Mesodermal cell (in vitro differentiated cells): ENCODE data around the gene HOXB8.

Experiments used
- H3K27ac ChIP-seq: 2 replicates; pipeline ENCODE4 v1.7.0; 2013; ENCODE audit warnings: mild to moderate bottlenecking, low read depth, low read length, moderate library complexity; ENCODE audit not compliant: severe bottlenecking
- H3K36me3 ChIP-seq: 2 replicates; pipeline ENCODE4 v1.7.1; 2013; ENCODE audit warnings: mild to moderate bottlenecking, low read length, moderate library complexity; ENCODE audit not compliant: control insufficient read depth, insufficient read depth
- H3K4me1 ChIP-seq: one replicate; pipeline ENCODE4 v1.7.1; 2013; ENCODE audit warnings: mild to moderate bottlenecking, low read length; ENCODE audit not compliant: insufficient read depth, control insufficient read depth, poor library complexity, severe bottlenecking
- H3K4me3 ChIP-seq: 2 replicates; pipeline ENCODE4 v1.7.0; 2013; ENCODE audit warnings: low read length, control low read depth, mild to moderate bottlenecking; ENCODE audit not compliant: insufficient read depth, poor library complexity, severe bottlenecking; ENCODE audit errors: extremely low read depth
- H3K9me3 ChIP-seq: 2 replicates; pipeline ENCODE4 v1.7.1; 2013; ENCODE audit warnings: mild to moderate bottlenecking, low read length, moderate library complexity; ENCODE audit not compliant: control insufficient read depth
- WGBS, 2 experiments: methylation state at CpG; one replicate each; pipeline ENCODE4 v1.1.5; 2013; ENCODE audit warnings: missing lambda C conversion rate in 2 of 2; ENCODE audit not compliant: insufficient coverage in 2 of 2; 5-methylcytosine and 5-hydroxymethylcytosine counted together

The HOXB8 gene

GRCh38 chr17:48584223-48584741 lies 30.8 kb downstream of the HOXB8 start:
- 0 to 8% methylated on average over 1 to 2 of the region's 2 CpGs for WGBS, 2 experiments
- Histone ChIP-seq H3K4me1 (peaks cover 27% of the 10 kb centered on the region), H3K36me3 (no peaks in the 10 kb centered on the region), H3K27ac (no peak overlapping the region), H3K9me3 (no peaks in the 10 kb centered on the region), H3K4me3 (no peak overlapping the region)

DNA sequence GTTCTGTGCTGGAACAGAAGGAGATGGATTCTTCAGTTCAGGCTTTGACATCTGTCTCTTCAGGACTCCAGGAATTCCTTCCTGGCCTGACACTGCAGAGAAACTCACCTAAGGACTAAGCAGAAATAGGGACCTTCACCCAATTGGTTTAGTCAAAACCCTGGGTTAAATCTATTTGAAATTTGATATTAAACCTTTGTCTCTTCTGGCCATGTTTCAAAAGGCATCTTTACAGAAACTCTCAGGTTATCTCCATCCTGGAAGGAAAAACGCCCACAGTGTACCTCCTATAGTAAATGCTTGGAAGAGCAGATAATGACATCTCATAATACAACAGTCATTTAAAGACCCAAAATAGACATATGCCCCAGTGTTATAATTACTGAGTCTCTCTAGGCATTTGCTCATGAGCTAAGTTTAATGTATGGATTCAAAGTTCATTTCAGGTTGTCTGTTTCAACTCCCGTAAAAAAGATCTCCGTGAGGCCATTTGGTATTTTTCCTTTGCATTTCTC lies 31.3 kb downstream of the HOXB8 start:
- Histone ChIP-seq H3K4me1 (peaks cover 30% of the 10 kb centered on the region), H3K9me3 (no peaks in the 10 kb centered on the region), H3K36me3 (no peaks in the 10 kb centered on the region), H3K4me3 (no peak overlapping the region), H3K27ac (no peak overlapping the region)
- no CpG with 5 or more reads among the region's 3 CpGs for WGBS, 2 experiments

- Histone ChIP-seq H3K27ac (peak overlapping the region; percentile 64), H3K4me1 (peaks cover 26% of the 10 kb centered on the region), H3K36me3 (no peaks in the 10 kb centered on the region), H3K4me3 (no peak overlapping the region), H3K9me3 (no peaks in the 10 kb centered on the region)
- WGBS, 2 experiments = 37 to 45% methylated on average over 2 of the region's 7 CpGs
Observed at GRCh38 chr17:48582750-48583069, 32.4 kb downstream of the HOXB8 start.

DNA sequence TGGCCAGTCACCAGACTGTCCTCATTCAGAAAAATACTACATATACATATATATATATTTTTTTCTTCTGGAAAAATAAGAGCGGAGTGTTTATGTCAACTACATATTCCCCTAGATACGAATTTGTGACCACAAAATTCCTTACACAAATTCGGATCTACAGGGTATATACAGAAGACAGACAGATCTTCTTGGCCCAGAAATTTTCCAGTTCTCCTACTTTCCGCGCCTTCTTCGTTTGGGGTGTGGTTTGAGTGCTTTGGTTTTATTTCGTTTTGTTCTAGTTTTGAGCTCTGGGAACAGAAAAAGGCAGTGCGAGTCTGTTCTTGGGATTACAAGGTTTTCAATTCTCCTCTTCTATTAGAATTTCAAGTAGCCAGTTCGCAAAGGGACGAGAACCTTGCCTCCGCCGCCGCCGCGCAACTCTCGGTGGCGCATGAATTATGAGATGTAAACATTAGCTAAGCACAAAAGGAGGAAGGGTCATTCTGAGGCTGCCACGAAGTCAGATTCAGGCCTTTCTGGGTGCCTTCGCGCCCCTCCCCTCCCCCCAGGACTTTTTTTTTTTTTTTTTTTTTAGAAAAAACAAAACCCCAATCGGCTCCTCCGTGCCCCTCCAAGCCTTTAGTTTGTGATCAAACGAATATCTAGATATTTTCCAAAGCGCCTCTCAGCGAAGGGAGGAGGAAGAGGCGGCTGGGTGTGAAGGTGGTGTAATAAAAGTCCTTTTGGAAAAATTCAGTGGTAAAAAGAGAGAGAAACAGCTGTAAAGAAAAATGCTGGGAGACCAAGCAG lies 35.1 kb downstream of the HOXB8 start:
- peak overlapping the region; percentile 5 for H3K27ac ChIP-seq
- H3K9me3 ChIP-seq = no peaks in the 10 kb centered on the region
- peaks cover 14% of the 10 kb centered on the region for H3K4me1 ChIP-seq
- 3 to 7% methylated on average over 3 to 5 of the region's 26 CpGs for WGBS, 2 experiments
- no peaks in the 10 kb centered on the region for H3K36me3 ChIP-seq
- H3K4me3 ChIP-seq = no peak overlapping the region

DNA sequence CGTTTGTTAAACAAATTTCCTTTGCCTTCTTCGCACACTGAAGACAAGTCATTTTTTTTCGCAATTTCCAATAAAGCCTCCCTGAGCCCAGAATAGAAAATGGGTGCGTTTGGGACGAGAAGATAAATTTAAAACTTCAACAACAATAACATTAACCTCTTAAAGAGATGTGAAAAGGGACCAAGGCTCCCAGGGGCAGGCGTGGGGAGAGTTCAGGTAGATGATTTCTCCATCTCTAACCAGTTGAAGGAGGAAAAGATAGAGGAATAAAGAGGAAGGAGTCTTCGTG lies 35.7 kb downstream of the HOXB8 start:
- 0% methylated on average over 1 of the region's 7 CpGs for WGBS, 2 experiments
- Histone ChIP-seq H3K27ac (peak overlapping the region; percentile 25), H3K4me1 (peaks cover 14% of the 10 kb centered on the region), H3K9me3 (no peaks in the 10 kb centered on the region), H3K36me3 (no peaks in the 10 kb centered on the region), H3K4me3 (no peak overlapping the region)

DNA sequence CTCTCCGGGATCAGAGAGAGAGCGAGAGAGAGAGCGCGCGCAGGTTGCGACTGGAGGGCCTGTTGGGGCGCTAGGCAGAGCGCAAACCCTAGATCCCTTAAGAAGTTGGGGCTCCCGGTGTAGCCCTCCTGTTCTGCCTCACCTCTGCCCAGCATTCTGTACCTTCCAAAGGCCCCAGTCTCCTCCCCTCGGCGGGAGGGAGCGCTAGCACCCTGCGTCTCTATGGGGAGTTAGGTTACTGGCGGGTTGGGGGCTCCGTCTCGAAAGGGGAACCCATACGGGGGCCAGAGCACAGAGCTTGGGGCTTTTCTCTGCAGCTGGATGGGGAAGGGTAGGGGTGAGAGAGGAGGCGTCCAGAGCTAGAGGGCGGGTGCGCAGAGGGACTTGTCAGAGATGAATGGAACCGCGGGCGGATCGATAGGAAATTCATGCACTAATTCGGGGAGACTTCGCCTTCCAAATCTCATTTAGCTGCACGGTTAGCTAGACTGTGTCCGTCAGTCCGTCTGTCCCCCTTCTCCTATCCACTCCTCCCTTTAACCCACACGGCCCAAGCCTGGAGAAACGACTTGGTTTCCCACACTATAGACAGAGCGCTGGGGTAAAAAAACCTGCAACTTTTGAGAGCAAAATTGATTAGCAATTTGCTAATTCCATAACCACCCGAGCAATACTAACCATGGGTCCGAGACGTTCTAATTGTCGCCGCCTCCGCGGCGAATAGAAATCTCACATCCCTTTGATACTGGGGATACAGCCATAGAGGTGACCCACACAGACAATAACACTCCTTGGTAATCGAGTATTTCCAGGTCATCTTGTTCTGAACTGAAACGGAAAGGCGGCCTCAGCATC lies 36.2 kb downstream of the HOXB8 start:
- WGBS, 2 experiments = 1 to 3% methylated on average over 26 to 33 of the region's 43 CpGs
- H3K4me3 ChIP-seq = peak overlapping the region; percentile 37
- H3K4me1 ChIP-seq = peaks cover 17% of the 10 kb centered on the region

GRCh38 chr17:48577946-48578615 lies 37.0 kb downstream of the HOXB8 start, which contains the start of gene HOXB4:
HOXB4 (minus strand) TSS chr17:48578350; CDS start chr17:48578319, 31 bp downstream.
- H3K4me1 ChIP-seq = peaks cover 20% of the 10 kb centered on the region
- H3K4me3 ChIP-seq = peak within 1 kb of the TSS; percentile 37
- H3K27ac ChIP-seq = peak within 1 kb of the TSS; percentile 55
- WGBS, 2 experiments = 1 to 2% methylated on average over 9 to 36 of the region's 58 CpGs
- no peaks in the 10 kb centered on the region for H3K9me3 ChIP-seq
- H3K36me3 ChIP-seq = no peaks in the 10 kb centered on the region

More for the DNA sequence above, 36.2 kb downstream of the HOXB8 start:
- Histone ChIP-seq H3K9me3 (no peaks in the 10 kb centered on the region), H3K36me3 (no peaks in the 10 kb centered on the region), H3K27ac (peak overlapping the region; percentile 55)

DNA sequence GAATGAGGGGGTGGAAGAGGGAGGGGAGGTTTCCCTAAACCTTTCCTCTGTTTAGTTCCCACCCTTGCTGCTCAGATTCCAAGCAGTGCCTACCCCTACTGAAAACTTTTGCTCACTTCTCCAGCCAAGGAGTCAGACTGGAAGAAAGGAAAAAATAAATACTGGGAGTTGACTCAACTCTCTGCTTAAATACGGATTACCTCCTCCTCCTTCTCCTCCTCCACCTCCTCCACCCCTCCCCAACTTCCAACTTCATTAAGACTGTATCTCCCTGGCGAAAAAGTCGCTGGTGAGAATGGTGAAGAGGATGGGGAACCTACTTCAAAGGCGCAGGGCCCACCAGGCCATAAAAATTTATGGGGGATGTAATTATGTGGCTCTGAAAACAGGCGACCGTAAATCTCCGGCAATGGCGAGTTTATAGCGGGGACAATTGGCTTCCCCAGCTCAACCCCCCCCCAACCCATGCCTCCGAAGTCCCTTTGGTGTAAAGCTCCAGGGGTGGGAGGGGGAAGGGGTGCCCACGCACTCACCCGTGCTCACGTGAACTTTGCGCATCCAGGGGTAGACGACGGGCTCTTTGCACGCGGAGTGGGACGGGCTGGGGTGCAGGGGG lies 37.7 kb downstream of the HOXB8 start:
- H3K27ac ChIP-seq = peak overlapping the region; percentile 55
- no peaks in the 10 kb centered on the region for H3K36me3 ChIP-seq
- H3K9me3 ChIP-seq = no peaks in the 10 kb centered on the region
- WGBS, 2 experiments = 0 to 6% methylated on average over 3 to 10 of the region's 19 CpGs
- peaks cover 20% of the 10 kb centered on the region for H3K4me1 ChIP-seq
- peak overlapping the region; percentile 35 for H3K4me3 ChIP-seq

- peak overlapping the region; percentile 55 for H3K27ac ChIP-seq
- H3K4me3 ChIP-seq = peak overlapping the region; percentile 35
- H3K4me1 ChIP-seq = peaks cover 21% of the 10 kb centered on the region
- H3K9me3 ChIP-seq = no peaks in the 10 kb centered on the region
- H3K36me3 ChIP-seq = no peaks in the 10 kb centered on the region
- 3 to 6% methylated on average over 12 to 16 of the region's 43 CpGs for WGBS, 2 experiments
Observed at GRCh38 chr17:48576479-48577309, 38.4 kb downstream of the HOXB8 start.
